HEK293 (cell line): ENCODE measurements around the gene VPS13D.

ENCODE experiments used
- CTCF ChIA-PET: fragments of 350-600 bp; formaldehyde crosslinking; extraction: SDS; loops from one replicate; lab custom pipeline; 2021; ENCODE audit warnings: antibody characterized with exemption; lab: Yijun Ruan, JAX
- POLR2A ChIA-PET: fragments of 300-600 bp; formaldehyde crosslinking; extraction: SDS; loops from one replicate; lab custom pipeline; 2020; ENCODE audit warnings: antibody characterized with exemption, inconsistent platforms; lab: Yijun Ruan, JAX
- H3K27ac ChIP-seq: fragments of 200-500 bp; sonication (Bioruptor generic); 2 replicates; pipeline ENCODE4 v1.5.1; 2014; ENCODE audit warnings: low read depth, low read length, control low read depth, inconsistent platforms; ENCODE audit errors: extremely low read depth
- H3K36me3 ChIP-seq, 2 experiments: fragments of 200-500 bp in 1 of 2; sonication (Bioruptor generic) in 1 of 2; 1 replicate in 1 of 2; 2 replicates in 1 of 2; pipeline ENCODE4 v1.5.1; 2014 to 2017; ENCODE audit warnings: inconsistent platforms in 2 of 2, low read length in 2 of 2; ENCODE audit not compliant: control insufficient read depth in 2 of 2, insufficient read depth in 1 of 2
- H3K4me1 ChIP-seq: fragments of 200-500 bp; sonication (Bioruptor generic); 2 replicates; pipeline ENCODE4 v1.5.1; 2014; ENCODE audit warnings: mild to moderate bottlenecking, low read length, inconsistent platforms; ENCODE audit not compliant: control insufficient read depth, insufficient read depth
- H3K4me3 ChIP-seq: 2 replicates; pipeline ENCODE4 v1.5.1; 2011; ENCODE audit warnings: low read depth, mild to moderate bottlenecking, control low read depth, low read length, moderate library complexity
- H3K9me3 ChIP-seq: fragments of 200-500 bp; sonication (Bioruptor generic); 2 replicates; pipeline ENCODE4 v1.5.1; 2014; ENCODE audit warnings: low read depth, low read length, inconsistent platforms; ENCODE audit not compliant: control insufficient read depth, insufficient read depth
- BCL11B ChIP-seq: fragments of 450-650 bp; formaldehyde crosslinking; IDR thresholded peaks from 2 replicates; pipeline ENCODE4 v1.5.1; 2016; ENCODE audit warnings: low read depth, missing biosample characterization, missing genetic modification characterization
- KLF7 ChIP-seq: fragments of 450-650 bp; formaldehyde crosslinking; IDR thresholded peaks from 2 replicates; pipeline ENCODE4 v1.5.1; 2016; ENCODE audit warnings: missing biosample characterization, missing genetic modification characterization, borderline replicate concordance
- PATZ1 ChIP-seq: fragments of 450-650 bp; formaldehyde crosslinking; IDR thresholded peaks from 2 replicates; pipeline ENCODE4 v1.5.1; 2016; ENCODE audit warnings: missing biosample characterization, missing genetic modification characterization
- YY1 ChIP-seq: fragments of 450-650 bp; formaldehyde crosslinking; IDR thresholded peaks from 2 replicates; pipeline ENCODE4 v1.5.1; 2018; ENCODE audit warnings: missing biosample characterization, missing genetic modification characterization
- ZBTB1 ChIP-seq: fragments of 450-650 bp; formaldehyde crosslinking; IDR thresholded peaks from 2 replicates; pipeline ENCODE4 v1.5.1; 2016; ENCODE audit warnings: missing biosample characterization, missing genetic modification characterization
- ZFP41 ChIP-seq: fragments of 450-650 bp; formaldehyde crosslinking; IDR thresholded peaks from 2 replicates; pipeline ENCODE4 v1.5.1; 2016; ENCODE audit warnings: missing biosample characterization, missing genetic modification characterization, borderline replicate concordance
- ZNF114 ChIP-seq: fragments of 450-650 bp; formaldehyde crosslinking; IDR thresholded peaks from 2 replicates; pipeline ENCODE4 v1.5.0; 2017; ENCODE audit warnings: missing biosample characterization, missing genetic modification characterization
- ZNF138 ChIP-seq: fragments of 450-650 bp; formaldehyde crosslinking; IDR thresholded peaks from 2 replicates; pipeline ENCODE4 v1.5.1; 2016; ENCODE audit warnings: missing biosample characterization, missing genetic modification characterization, borderline replicate concordance
- ZNF292 ChIP-seq: fragments of 450-650 bp; formaldehyde crosslinking; IDR thresholded peaks from 2 replicates; pipeline ENCODE4 v1.5.1; 2016; ENCODE audit warnings: low read depth, missing biosample characterization, missing genetic modification characterization, borderline replicate concordance
- ZNF324 ChIP-seq: fragments of 450-650 bp; formaldehyde crosslinking; IDR thresholded peaks from 2 replicates; pipeline ENCODE4 v1.5.1; 2016; ENCODE audit warnings: missing biosample characterization, missing genetic modification characterization
- ZNF341 ChIP-seq: fragments of 450-650 bp; formaldehyde crosslinking; IDR thresholded peaks from 2 replicates; pipeline ENCODE4; 2016; ENCODE audit warnings: low read depth, missing biosample characterization, missing genetic modification characterization
- ZNF391 ChIP-seq: fragments of 450-650 bp; formaldehyde crosslinking; IDR thresholded peaks from 2 replicates; pipeline ENCODE4 v1.5.1; 2016; ENCODE audit warnings: low read depth, missing biosample characterization, missing genetic modification characterization, borderline replicate concordance
- ZNF394 ChIP-seq: fragments of 450-650 bp; formaldehyde crosslinking; IDR thresholded peaks from 2 replicates; pipeline ENCODE4 v1.5.1; 2016; ENCODE audit warnings: missing biosample characterization, missing genetic modification characterization, mild to moderate bottlenecking, moderate library complexity, borderline replicate concordance
- ZNF426 ChIP-seq: fragments of 450-650 bp; formaldehyde crosslinking; IDR thresholded peaks from 2 replicates; pipeline ENCODE4 v1.5.1; 2017; ENCODE audit warnings: missing biosample characterization, missing genetic modification characterization, mild to moderate bottlenecking, inconsistent platforms, moderate library complexity
- ZNF501 ChIP-seq: fragments of 450-650 bp; formaldehyde crosslinking; IDR thresholded peaks from 2 replicates; pipeline ENCODE4 v1.5.1; 2016; ENCODE audit warnings: missing biosample characterization, missing genetic modification characterization
- ZNF677 ChIP-seq: fragments of 450-650 bp; IDR thresholded peaks from 2 replicates; pipeline ENCODE4 v1.5.0; 2018; ENCODE audit warnings: missing biosample characterization, mild to moderate bottlenecking, missing genetic modification characterization, moderate library complexity
- ZNF747 ChIP-seq: fragments of 450-650 bp; formaldehyde crosslinking; IDR thresholded peaks from 2 replicates; pipeline ENCODE4 v1.5.1; 2016; ENCODE audit warnings: missing biosample characterization, missing genetic modification characterization
- ZXDB ChIP-seq: fragments of 450-650 bp; formaldehyde crosslinking; IDR thresholded peaks from 2 replicates; pipeline ENCODE4 v1.5.1; 2016; ENCODE audit warnings: missing biosample characterization, missing genetic modification characterization
- TF ChIP-seq, protein P1 (sequence below): fragments of 450-650 bp; formaldehyde crosslinking; IDR thresholded peaks from 2 replicates; pipeline ENCODE4 v1.5.1; 2016; ENCODE audit warnings: missing biosample characterization, missing genetic modification characterization
- TF ChIP-seq, protein P2 (sequence below): fragments of 450-650 bp; formaldehyde crosslinking; conservative IDR thresholded peaks from 2 replicates; pipeline ENCODE4 v1.5.1; 2016; ENCODE audit warnings: low read depth, missing biosample characterization, missing genetic modification characterization
- TF ChIP-seq, protein P3 (sequence below): fragments of 450-650 bp; formaldehyde crosslinking; IDR thresholded peaks from 2 replicates; pipeline ENCODE4 v1.5.1; 2017; ENCODE audit warnings: missing biosample characterization, mild to moderate bottlenecking, missing genetic modification characterization, moderate library complexity
- TF ChIP-seq, protein P4 (sequence below): fragments of 450-650 bp; formaldehyde crosslinking; IDR thresholded peaks from 2 replicates; pipeline ENCODE4 v1.5.0; 2017; ENCODE audit warnings: missing biosample characterization, missing genetic modification characterization, borderline replicate concordance
- TF ChIP-seq, protein P5 (sequence below): fragments of 450-650 bp; formaldehyde crosslinking; IDR thresholded peaks from 2 replicates; pipeline ENCODE4 v1.5.1; 2016; ENCODE audit warnings: missing biosample characterization, missing genetic modification characterization, borderline replicate concordance

The VPS13D gene

GRCh38 chr1:12408662-12409061 is 178.8 kb downstream of the VPS13D start (continued):
- TF ChIP-seq, protein P1, sequence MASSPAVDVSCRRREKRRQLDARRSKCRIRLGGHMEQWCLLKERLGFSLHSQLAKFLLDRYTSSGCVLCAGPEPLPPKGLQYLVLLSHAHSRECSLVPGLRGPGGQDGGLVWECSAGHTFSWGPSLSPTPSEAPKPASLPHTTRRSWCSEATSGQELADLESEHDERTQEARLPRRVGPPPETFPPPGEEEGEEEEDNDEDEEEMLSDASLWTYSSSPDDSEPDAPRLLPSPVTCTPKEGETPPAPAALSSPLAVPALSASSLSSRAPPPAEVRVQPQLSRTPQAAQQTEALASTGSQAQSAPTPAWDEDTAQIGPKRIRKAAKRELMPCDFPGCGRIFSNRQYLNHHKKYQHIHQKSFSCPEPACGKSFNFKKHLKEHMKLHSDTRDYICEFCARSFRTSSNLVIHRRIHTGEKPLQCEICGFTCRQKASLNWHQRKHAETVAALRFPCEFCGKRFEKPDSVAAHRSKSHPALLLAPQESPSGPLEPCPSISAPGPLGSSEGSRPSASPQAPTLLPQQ = no peak
- TF ChIP-seq, protein P2, sequence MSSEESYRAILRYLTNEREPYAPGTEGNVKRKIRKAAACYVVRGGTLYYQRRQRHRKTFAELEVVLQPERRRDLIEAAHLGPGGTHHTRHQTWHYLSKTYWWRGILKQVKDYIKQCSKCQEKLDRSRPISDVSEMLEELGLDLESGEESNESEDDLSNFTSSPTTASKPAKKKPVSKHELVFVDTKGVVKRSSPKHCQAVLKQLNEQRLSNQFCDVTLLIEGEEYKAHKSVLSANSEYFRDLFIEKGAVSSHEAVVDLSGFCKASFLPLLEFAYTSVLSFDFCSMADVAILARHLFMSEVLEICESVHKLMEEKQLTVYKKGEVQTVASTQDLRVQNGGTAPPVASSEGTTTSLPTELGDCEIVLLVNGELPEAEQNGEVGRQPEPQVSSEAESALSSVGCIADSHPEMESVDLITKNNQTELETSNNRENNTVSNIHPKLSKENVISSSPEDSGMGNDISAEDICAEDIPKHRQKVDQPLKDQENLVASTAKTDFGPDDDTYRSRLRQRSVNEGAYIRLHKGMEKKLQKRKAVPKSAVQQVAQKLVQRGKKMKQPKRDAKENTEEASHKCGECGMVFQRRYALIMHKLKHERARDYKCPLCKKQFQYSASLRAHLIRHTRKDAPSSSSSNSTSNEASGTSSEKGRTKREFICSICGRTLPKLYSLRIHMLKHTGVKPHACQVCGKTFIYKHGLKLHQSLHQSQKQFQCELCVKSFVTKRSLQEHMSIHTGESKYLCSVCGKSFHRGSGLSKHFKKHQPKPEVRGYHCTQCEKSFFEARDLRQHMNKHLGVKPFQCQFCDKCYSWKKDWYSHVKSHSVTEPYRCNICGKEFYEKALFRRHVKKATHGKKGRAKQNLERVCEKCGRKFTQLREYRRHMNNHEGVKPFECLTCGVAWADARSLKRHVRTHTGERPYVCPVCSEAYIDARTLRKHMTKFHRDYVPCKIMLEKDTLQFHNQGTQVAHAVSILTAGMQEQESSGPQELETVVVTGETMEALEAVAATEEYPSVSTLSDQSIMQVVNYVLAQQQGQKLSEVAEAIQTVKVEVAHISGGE (tag by site-specific recombination) = no peak
- TF ChIP-seq ZNF747 = no peak
- TF ChIP-seq ZBTB1 = no peak
- TF ChIP-seq ZNF324 (tag by site-specific recombination) = no peak
- TF ChIP-seq, protein P3, sequence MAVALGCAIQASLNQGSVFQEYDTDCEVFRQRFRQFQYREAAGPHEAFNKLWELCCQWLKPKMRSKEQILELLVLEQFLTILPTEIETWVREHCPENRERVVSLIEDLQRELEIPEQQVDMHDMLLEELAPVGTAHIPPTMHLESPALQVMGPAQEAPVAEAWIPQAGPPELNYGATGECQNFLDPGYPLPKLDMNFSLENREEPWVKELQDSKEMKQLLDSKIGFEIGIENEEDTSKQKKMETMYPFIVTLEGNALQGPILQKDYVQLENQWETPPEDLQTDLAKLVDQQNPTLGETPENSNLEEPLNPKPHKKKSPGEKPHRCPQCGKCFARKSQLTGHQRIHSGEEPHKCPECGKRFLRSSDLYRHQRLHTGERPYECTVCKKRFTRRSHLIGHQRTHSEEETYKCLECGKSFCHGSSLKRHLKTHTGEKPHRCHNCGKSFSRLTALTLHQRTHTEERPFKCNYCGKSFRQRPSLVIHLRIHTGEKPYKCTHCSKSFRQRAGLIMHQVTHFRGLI (tag by site-specific recombination) = no peak
- TF ChIP-seq YY1 (tag by site-specific recombination) = no peak
- TF ChIP-seq ZXDB = no peak
- TF ChIP-seq ZNF391 = no peak

GRCh38 chr1:12409681-12410080 is 179.9 kb downstream of the VPS13D start:
- peaks cover 0 to 31% of the 10 kb centered on the region in 2 experiments; a peak in 1 of 3 replicates for H3K36me3 ChIP-seq
- POLR2A ChIA-PET = no interaction called here
- no peaks in the 10 kb centered on the region for H3K4me1 ChIP-seq
- no peak overlapping the region for H3K27ac ChIP-seq
- CTCF ChIA-PET = interaction anchor here (0.8 to 0.9 kb wide), 2 partner anchors 9 to 65 kb away, joined by 3 read pairs; no protein-coding TSS in a partner anchor
- no peak overlapping the region for H3K4me3 ChIP-seq
- H3K9me3 ChIP-seq = no peaks in the 10 kb centered on the region
- TF ChIP-seq ZFP41 (tag by site-specific recombination) (no peak), KLF7 (no peak), BCL11B (tag by site-specific recombination) (no peak), ZNF114 (tag by site-specific recombination) (no peak), ZNF341 (tag by site-specific recombination) (no peak), ZNF677 (tag by site-specific recombination) (no peak), ZNF501 (tag by site-specific recombination) (no peak), ZNF426 (tag by site-specific recombination) (no peak), PATZ1 (tag by site-specific recombination) (no peak), ZNF292 (no peak), ZNF138 (tag by site-specific recombination) (no peak), ZNF394 (tag by site-specific recombination) (no peak)
- TF ChIP-seq, protein P4, sequence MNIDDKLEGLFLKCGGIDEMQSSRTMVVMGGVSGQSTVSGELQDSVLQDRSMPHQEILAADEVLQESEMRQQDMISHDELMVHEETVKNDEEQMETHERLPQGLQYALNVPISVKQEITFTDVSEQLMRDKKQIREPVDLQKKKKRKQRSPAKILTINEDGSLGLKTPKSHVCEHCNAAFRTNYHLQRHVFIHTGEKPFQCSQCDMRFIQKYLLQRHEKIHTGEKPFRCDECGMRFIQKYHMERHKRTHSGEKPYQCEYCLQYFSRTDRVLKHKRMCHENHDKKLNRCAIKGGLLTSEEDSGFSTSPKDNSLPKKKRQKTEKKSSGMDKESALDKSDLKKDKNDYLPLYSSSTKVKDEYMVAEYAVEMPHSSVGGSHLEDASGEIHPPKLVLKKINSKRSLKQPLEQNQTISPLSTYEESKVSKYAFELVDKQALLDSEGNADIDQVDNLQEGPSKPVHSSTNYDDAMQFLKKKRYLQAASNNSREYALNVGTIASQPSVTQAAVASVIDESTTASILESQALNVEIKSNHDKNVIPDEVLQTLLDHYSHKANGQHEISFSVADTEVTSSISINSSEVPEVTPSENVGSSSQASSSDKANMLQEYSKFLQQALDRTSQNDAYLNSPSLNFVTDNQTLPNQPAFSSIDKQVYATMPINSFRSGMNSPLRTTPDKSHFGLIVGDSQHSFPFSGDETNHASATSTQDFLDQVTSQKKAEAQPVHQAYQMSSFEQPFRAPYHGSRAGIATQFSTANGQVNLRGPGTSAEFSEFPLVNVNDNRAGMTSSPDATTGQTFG (tag by site-specific recombination) = no peak
- TF ChIP-seq, protein P5, sequence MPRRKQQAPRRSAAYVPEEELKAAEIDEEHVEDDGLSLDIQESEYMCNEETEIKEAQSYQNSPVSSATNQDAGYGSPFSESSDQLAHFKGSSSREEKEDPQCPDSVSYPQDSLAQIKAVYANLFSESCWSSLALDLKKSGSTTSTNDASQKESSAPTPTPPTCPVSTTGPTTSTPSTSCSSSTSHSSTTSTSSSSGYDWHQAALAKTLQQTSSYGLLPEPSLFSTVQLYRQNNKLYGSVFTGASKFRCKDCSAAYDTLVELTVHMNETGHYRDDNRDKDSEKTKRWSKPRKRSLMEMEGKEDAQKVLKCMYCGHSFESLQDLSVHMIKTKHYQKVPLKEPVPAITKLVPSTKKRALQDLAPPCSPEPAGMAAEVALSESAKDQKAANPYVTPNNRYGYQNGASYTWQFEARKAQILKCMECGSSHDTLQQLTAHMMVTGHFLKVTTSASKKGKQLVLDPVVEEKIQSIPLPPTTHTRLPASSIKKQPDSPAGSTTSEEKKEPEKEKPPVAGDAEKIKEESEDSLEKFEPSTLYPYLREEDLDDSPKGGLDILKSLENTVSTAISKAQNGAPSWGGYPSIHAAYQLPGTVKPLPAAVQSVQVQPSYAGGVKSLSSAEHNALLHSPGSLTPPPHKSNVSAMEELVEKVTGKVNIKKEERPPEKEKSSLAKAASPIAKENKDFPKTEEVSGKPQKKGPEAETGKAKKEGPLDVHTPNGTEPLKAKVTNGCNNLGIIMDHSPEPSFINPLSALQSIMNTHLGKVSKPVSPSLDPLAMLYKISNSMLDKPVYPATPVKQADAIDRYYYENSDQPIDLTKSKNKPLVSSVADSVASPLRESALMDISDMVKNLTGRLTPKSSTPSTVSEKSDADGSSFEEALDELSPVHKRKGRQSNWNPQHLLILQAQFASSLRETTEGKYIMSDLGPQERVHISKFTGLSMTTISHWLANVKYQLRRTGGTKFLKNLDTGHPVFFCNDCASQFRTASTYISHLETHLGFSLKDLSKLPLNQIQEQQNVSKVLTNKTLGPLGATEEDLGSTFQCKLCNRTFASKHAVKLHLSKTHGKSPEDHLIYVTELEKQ (tag by site-specific recombination) = no peak
